GM10266 (cell line): Measurements from ENCODE around the gene BCKDHB.

ENCODE experiments used
- DNase-seq: peaks from one replicate; pipeline ENCODE4 v3.0.0; 2012; ENCODE audit errors: extremely low spot score
- TF ChIP-seq, protein P1 (sequence below): IDR thresholded peaks from 2 replicates; pipeline ENCODE4 v1.5.1; 2012; ENCODE audit warnings: mild to moderate bottlenecking, low read depth; ENCODE audit not compliant: control insufficient read depth, insufficient read depth; ENCODE audit errors: missing control alignments

Gene BCKDHB

DNA sequence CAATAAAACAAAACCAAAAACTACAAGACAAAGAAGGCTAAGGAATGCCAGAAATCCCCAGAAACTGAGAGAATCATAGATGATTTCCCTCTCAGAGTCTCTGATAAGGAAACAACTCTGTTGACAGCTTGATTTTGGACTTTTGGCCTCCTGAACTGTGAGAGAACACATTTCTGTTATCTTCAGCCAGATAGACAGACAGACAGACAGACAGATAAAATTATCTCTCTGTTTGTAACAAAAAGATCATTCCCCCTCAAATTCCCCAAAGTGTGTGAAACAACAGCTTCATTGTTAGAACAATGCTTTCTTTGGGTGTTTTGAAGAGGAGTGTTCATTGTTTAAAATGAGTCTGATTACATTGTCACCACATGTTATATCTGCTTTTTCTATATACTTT is 148.2 kb downstream of the BCKDHB start:
- no peak for DNase-seq
- TF ChIP-seq, protein P1, sequence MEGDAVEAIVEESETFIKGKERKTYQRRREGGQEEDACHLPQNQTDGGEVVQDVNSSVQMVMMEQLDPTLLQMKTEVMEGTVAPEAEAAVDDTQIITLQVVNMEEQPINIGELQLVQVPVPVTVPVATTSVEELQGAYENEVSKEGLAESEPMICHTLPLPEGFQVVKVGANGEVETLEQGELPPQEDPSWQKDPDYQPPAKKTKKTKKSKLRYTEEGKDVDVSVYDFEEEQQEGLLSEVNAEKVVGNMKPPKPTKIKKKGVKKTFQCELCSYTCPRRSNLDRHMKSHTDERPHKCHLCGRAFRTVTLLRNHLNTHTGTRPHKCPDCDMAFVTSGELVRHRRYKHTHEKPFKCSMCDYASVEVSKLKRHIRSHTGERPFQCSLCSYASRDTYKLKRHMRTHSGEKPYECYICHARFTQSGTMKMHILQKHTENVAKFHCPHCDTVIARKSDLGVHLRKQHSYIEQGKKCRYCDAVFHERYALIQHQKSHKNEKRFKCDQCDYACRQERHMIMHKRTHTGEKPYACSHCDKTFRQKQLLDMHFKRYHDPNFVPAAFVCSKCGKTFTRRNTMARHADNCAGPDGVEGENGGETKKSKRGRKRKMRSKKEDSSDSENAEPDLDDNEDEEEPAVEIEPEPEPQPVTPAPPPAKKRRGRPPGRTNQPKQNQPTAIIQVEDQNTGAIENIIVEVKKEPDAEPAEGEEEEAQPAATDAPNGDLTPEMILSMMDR, result no peak

DNA sequence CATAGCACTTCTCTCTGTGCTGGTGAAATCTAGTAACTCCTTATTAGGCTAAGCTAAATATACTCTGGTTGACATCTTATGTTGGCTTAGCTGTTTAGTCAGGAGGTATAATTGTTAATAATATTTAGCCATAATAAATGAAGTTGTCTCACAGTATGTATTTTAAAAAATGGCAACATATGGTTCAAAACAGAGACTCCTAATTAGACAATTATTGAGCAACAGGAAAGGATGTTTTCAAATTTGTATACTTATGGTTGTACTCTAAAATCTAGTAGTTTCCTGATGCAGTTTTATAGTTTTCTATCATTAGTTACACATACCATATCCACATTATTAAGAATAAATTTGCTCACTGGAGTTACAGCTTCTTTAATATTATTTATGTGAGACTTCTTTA is 150.2 kb downstream of the BCKDHB start:
- TF ChIP-seq, protein P1, result no peak
- DNase-seq, result no peak

DNA sequence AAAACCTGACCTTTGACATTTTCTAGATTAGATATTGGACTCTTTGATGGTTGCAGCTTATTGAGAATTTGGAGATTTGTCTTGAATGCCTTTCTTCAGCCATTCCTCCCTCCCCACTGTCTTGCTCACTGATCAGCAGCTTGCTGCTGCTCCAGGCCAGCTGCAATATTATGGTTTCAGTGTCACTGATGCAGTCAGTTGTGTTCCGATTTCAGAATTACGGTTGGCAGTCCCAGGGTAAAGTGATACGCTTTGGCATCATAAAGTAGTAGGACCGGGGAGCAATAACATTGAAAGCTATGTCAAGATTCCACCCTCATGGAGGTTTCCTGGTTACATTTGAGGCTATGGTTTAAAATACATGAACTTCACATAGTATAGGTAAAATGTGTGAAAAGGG is 152.6 kb downstream of the BCKDHB start:
- DNase-seq, result no peak
- TF ChIP-seq, protein P1, result no peak

DNA sequence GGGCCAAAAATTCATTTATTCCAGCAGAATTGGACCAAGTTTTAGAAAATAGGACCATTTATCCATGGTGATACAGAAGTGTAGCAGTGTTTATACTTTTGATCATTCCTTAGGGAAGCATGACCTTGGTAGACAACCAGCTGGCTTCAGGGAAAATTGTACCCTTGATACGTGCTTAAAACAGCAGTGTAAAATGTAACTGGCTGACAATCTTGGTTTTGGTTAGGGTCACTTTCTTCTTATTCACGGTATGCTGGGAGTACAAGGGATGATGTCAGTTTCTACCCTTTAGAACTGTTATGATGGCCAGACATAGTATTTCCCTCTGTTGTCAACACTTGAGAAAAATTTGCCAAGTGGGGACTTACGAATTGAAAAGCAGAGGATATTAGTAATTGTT is 157.1 kb downstream of the BCKDHB start:
- DNase-seq, result no peak
- TF ChIP-seq, protein P1, result no peak

DNA sequence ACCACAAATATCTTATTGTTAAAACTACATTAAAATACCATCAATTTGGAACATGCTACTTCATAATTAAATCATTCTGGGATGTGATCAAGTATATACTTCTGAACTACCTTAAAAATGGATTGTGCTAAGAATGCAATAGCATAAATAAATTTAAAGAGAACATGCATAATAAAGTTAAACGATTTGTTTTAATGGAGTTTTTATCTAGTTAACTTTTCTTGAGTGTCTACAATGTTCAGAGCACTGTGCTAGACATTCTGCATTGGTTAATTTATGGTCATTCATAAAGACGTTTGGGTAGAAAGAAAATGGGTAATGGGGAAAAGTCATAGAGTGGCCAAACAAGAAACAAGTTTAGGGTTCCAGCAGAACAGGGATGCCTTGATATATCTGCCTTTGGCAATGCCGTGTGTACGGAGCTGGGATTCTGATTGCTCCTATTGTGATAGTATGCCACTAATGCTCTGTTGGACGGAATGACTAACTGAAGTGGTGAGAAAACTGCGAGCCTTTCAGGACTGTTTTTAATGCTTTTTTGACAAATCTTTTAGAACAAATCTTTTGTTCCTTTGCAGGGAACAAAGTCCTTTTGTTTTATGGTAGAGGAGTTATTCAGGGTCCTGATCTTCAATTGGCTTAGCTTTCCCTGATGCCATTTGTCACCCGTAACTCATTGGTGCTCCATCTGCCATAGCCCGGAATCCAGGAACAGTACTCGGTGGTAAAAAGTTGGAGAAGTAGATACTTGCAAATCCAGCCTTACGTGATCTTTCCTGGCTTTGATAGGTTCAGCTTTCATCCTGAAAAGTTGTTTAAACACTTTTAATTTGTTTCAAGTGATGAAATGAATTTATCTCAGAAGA is 162.6 kb downstream of the BCKDHB start:
- no peak for DNase-seq
- TF ChIP-seq, protein P1, result no peak

DNA sequence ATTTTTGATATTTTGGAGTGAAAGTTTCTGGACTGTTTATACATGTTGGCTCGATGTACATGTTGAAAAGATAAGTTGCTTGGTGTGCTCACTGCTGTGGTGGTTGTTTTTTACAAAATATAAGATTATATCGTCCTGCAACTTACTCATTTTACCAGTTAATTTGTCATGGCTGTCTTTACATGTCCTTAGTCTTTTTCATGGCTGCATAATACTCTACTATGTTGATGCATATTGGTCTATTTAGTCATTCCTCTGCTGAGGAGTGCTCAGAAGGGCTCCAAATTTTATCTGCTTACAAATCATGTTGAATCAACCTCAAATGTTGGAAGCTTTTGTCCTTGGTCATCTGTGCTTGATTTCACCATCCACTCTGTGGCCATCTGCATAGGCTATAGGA is 164.6 kb downstream of the BCKDHB start:
- DNase-seq, result no peak
- TF ChIP-seq, protein P1, result no peak

DNA sequence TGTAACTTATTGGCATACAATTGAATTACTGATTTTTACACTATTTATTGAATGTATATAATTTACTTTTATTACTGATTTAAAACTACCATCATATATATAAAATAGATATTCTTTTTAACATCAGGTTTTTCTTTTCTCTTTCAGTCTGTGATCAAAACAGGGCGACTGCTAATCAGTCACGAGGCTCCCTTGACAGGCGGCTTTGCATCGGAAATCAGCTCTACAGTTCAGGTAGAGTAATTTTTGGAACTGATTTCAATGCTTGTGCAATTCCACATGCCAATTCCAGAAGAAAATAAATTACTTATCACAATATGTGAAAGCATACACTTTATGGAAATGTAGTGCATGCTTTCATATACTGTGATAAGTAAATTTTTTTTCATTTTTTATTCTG is 166.5 kb downstream of the BCKDHB start:
- TF ChIP-seq, protein P1, result no peak
- no peak for DNase-seq
